Stimulated activated CD8-positive, alpha-beta memory T cell treated with anti-CD3 and anti-CD28 coated beads, Interleukin-4, amount 100 ng/mL, for 24 hours (primary cell): ENCODE results near the gene SVIL.

Experiments used
- DNase-seq: peaks from one replicate; pipeline ENCODE4 v3.0.0-alpha.2; 2020; ENCODE audit warnings: low read depth

The SVIL gene

GRCh38 chr10:29634764-29635625 is at the start of gene SVIL:
Gene SVIL, minus strand, starts transcription at chr10:29634971. Its CDS starts 79,913 bp downstream, at chr10:29555058.
- DNase-seq, result no peak

- peak; percentile 23 for DNase-seq
These were observed 47.1 kb upstream of the SVIL start for GRCh38 chr10:29681676-29682448.

- no peak for DNase-seq
These were observed 45.3 kb upstream of the SVIL start for GRCh38 chr10:29680091-29680490.

GRCh38 chr10:29676732-29677131 is 42.0 kb upstream of the SVIL start:
- DNase-seq, result no peak

- DNase-seq, result no peak
These were observed 41.2 kb upstream of the SVIL start for GRCh38 chr10:29675984-29676383.

- no peak for DNase-seq
These were observed 37.2 kb upstream of the SVIL start for GRCh38 chr10:29671968-29672367.

- no peak for DNase-seq
These were observed 36.5 kb upstream of the SVIL start for GRCh38 chr10:29671228-29671780.

- DNase-seq, result no peak
These were observed 36.0 kb upstream of the SVIL start for GRCh38 chr10:29670761-29671160.

GRCh38 chr10:29669149-29669548 is 34.4 kb upstream of the SVIL start:
- no peak for DNase-seq

- DNase-seq, result no peak
These were observed 33.9 kb upstream of the SVIL start for GRCh38 chr10:29668628-29669027.

GRCh38 chr10:29667191-29667590 is 32.4 kb upstream of the SVIL start:
- no peak for DNase-seq

- DNase-seq, result no peak
These were observed 31.4 kb upstream of the SVIL start for GRCh38 chr10:29666201-29666600.

GRCh38 chr10:29663718-29664117 is 28.9 kb upstream of the SVIL start:
- DNase-seq, result no peak

GRCh38 chr10:29658984-29659965 is 24.5 kb upstream of the SVIL start:
- DNase-seq, result peak; percentile 28

- DNase-seq, result no peak
These were observed 23.0 kb upstream of the SVIL start for GRCh38 chr10:29657719-29658274.

GRCh38 chr10:29656451-29656992 is 21.8 kb upstream of the SVIL start:
- no peak for DNase-seq

- no peak for DNase-seq
These were observed 17.4 kb upstream of the SVIL start for GRCh38 chr10:29652192-29652591.

- no peak for DNase-seq
These were observed 17.0 kb upstream of the SVIL start for GRCh38 chr10:29651767-29652166.

- DNase-seq, result no peak
These were observed 15.8 kb upstream of the SVIL start for GRCh38 chr10:29650552-29650944.

GRCh38 chr10:29649561-29650551 is 15.1 kb upstream of the SVIL start:
- no peak for DNase-seq
